H1 (cell line): ENCODE measurements around the gene CFAP141.

Experiments used
- ATF2 ChIP-seq: IDR thresholded peaks from 2 replicates; pipeline ENCODE4 v1.6.1; 2012; ENCODE audit warnings: low read length, inconsistent platforms
- CREB1 ChIP-seq: IDR thresholded peaks from 2 replicates; pipeline ENCODE4 v1.6.1; 2012; ENCODE audit warnings: inconsistent platforms
- EP300 ChIP-seq, 2 experiments: IDR thresholded peaks; 1 replicate in 1 of 2; 2 replicates in 1 of 2; pipeline ENCODE4 v1.6.1; 2011 to 2012; ENCODE audit warnings: low read depth in 2 of 2, low read length in 2 of 2, mild to moderate bottlenecking in 2 of 2, borderline replicate concordance in 1 of 2, inconsistent platforms in 1 of 2, moderate library complexity in 1 of 2
- GABPA ChIP-seq: IDR thresholded peaks from 2 replicates; pipeline ENCODE4 v1.6.1; 2011; ENCODE audit warnings: mild to moderate bottlenecking, low read length, moderate library complexity, borderline replicate concordance; ENCODE audit not compliant: insufficient read depth
- POLR2A ChIP-seq, 2 experiments: IDR thresholded peaks; 1 replicate in 1 of 2; 2 replicates in 1 of 2; pipeline ENCODE4 v1.6.1; 2011; ENCODE audit warnings: low read depth in 2 of 2, low read length in 2 of 2, mild to moderate bottlenecking in 2 of 2; ENCODE audit errors: control extremely low read depth in 1 of 2
- POLR2AphosphoS5 ChIP-seq: IDR thresholded peaks from 2 replicates; pipeline ENCODE4 v1.6.1; 2011; ENCODE audit warnings: low read depth, low read length
- RAD21 ChIP-seq, 2 experiments: IDR thresholded peaks in 1 of 2; conservative IDR thresholded peaks in 1 of 2; 2 replicates each; pipeline ENCODE4 v1.6.1; 2011; ENCODE audit warnings: low read depth in 2 of 2, low read length in 2 of 2, improper control_type of control experiment in 1 of 2, inconsistent platforms in 1 of 2, mild to moderate bottlenecking in 1 of 2, moderate library complexity in 1 of 2
- RFX5 ChIP-seq: IDR thresholded peaks from 2 replicates; pipeline ENCODE4 v1.6.1; 2011; ENCODE audit warnings: low read depth, low read length, improper control_type of control experiment, borderline replicate concordance
- TAF1 ChIP-seq: IDR thresholded peaks from 2 replicates; pipeline ENCODE4 v1.6.1; 2011; ENCODE audit warnings: mild to moderate bottlenecking, low read depth, low read length
- TEAD4 ChIP-seq: IDR thresholded peaks from 2 replicates; pipeline ENCODE4 v1.6.1; 2012; ENCODE audit warnings: low read depth, low read length, inconsistent platforms, mixed read lengths
- YY1 ChIP-seq: IDR thresholded peaks from 2 replicates; pipeline ENCODE4 v1.6.1; 2011; ENCODE audit warnings: low read depth, mild to moderate bottlenecking, low read length
- TF ChIP-seq, protein P1 (sequence below), 3 experiments: IDR thresholded peaks; 1 replicate in 2 of 3; 2 replicates in 1 of 3; pipeline versions ENCODE4 v1.5.1 to v1.6.1; 2011; ENCODE audit warnings: low read length in 3 of 3, mild to moderate bottlenecking in 3 of 3, inconsistent platforms in 2 of 3, low read depth in 1 of 3, moderate library complexity in 1 of 3; ENCODE audit not compliant: insufficient read depth in 1 of 3; ENCODE audit errors: control extremely low read depth in 1 of 3
- TF ChIP-seq, protein P2 (sequence below): IDR thresholded peaks from 2 replicates; pipeline ENCODE4 v1.6.1; 2011; ENCODE audit warnings: low read length, improper control_type of control experiment
- TF ChIP-seq, protein P3 (sequence below): IDR thresholded peaks from 2 replicates; pipeline ENCODE4 v1.6.1; 2012; ENCODE audit warnings: inconsistent platforms

DNA sequence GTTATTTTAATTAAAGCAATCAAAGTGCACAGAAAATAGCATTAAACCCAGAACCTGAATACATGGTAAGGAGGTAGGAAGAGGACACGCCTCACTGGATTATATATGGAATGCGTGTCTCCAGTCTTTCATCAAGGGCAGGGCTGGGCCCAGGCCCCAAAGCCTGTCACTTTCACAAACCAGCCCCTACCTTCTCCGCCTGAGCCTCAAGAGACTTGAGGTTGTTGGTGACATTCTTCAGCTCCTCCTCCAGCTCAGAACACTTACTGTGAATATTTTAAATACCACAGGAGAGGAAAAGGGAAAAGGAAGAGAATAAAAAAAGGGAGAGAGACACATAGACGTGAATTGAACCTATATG lies 34.9 kb downstream of the CFAP141 start:
- no peak for TF ChIP-seq GABPA
- no peak for TF ChIP-seq YY1
- TF ChIP-seq RAD21 (IDR thresholded peaks at IDR 0.05 in 1 of 2, conservative IDR thresholded peaks at IDR 0.05 in 1 of 2; ENCODE audit: low read depth in 2 of 2, low read length in 2 of 2), result no peak
- no peak for TF ChIP-seq POLR2AphosphoS5
- TF ChIP-seq POLR2A (IDR thresholded peaks at IDR 0.05; ENCODE audit: control extremely low read depth in 1 of 2, low read depth in 2 of 2, low read length in 2 of 2), result no peak
- TF ChIP-seq, protein P1, sequence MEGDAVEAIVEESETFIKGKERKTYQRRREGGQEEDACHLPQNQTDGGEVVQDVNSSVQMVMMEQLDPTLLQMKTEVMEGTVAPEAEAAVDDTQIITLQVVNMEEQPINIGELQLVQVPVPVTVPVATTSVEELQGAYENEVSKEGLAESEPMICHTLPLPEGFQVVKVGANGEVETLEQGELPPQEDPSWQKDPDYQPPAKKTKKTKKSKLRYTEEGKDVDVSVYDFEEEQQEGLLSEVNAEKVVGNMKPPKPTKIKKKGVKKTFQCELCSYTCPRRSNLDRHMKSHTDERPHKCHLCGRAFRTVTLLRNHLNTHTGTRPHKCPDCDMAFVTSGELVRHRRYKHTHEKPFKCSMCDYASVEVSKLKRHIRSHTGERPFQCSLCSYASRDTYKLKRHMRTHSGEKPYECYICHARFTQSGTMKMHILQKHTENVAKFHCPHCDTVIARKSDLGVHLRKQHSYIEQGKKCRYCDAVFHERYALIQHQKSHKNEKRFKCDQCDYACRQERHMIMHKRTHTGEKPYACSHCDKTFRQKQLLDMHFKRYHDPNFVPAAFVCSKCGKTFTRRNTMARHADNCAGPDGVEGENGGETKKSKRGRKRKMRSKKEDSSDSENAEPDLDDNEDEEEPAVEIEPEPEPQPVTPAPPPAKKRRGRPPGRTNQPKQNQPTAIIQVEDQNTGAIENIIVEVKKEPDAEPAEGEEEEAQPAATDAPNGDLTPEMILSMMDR (IDR thresholded peaks at IDR 0.05; ENCODE audit: control extremely low read depth in 1 of 3, insufficient read depth in 1 of 3, low read depth in 1 of 3, low read length in 3 of 3), result no peak
- TF ChIP-seq, protein P2, sequence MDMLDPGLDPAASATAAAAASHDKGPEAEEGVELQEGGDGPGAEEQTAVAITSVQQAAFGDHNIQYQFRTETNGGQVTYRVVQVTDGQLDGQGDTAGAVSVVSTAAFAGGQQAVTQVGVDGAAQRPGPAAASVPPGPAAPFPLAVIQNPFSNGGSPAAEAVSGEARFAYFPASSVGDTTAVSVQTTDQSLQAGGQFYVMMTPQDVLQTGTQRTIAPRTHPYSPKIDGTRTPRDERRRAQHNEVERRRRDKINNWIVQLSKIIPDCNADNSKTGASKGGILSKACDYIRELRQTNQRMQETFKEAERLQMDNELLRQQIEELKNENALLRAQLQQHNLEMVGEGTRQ, result no peak
- no peak for TF ChIP-seq EP300 (IDR thresholded peaks at IDR 0.05; ENCODE audit: borderline replicate concordance in 1 of 2, low read depth in 2 of 2, low read length in 2 of 2)
- no peak for TF ChIP-seq RFX5
- no peak for TF ChIP-seq ATF2
- TF ChIP-seq, protein P3, sequence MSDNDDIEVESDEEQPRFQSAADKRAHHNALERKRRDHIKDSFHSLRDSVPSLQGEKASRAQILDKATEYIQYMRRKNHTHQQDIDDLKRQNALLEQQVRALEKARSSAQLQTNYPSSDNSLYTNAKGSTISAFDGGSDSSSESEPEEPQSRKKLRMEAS, result no peak
- TF ChIP-seq TEAD4, result no peak
- no peak for TF ChIP-seq TAF1
- no peak for TF ChIP-seq CREB1
